HepG2 (cell line): ENCODE data around the gene LIPA. TPM values are rescaled to one million over a fixed set of nuclear protein-coding genes. Genes with fewer than 3 reads are reported as not detected.

Source experiments
- ATAC-seq: fragments of 200-7000 bp; cut with Tn5 transposase; 3 replicates; pipeline ENCODE4 v1.9.1; 2020; ENCODE audit warnings: mild to moderate bottlenecking, moderate library complexity
- BruUV-seq: library from RNA; stranded (reverse); fragments of 400-500 nt; replicated peaks from 2 replicates; lab custom pipeline; 2021; lab: Mats Ljungman, UMichigan
- CTCF ChIA-PET: fragments of 300-600 bp; formaldehyde crosslinking; extraction: SDS; loops from one replicate; lab custom pipeline; 2021; ENCODE audit warnings: low total read pairs, inconsistent platforms, low intra/inter-chr PET ratio; lab: Yijun Ruan, JAX
- POLR2A ChIA-PET: fragments of 350-600 bp; sonication (Branson Sonifier 250); formaldehyde crosslinking; loops from one replicate; lab custom pipeline; 2020; ENCODE audit warnings: antibody characterized with exemption, inconsistent platforms; lab: Yijun Ruan, JAX
- DNase-seq: peaks from one replicate; pipeline ENCODE4 v3.0.0-alpha.2; 2015; ENCODE audit warnings: low spot score
- FAIRE-seq: peaks from 3 replicates; lab custom pipeline; 2011; peaks lifted over from hg19 to GRCh38; lab: Jason Lieb, UNC
- H2AFZ ChIP-seq: one replicate; pipeline ENCODE4 v1.6.1; 2011; ENCODE audit warnings: low read length, inconsistent platforms
- H3K27ac ChIP-seq: fragments of 300-600 bp; 3 replicates; pipeline ENCODE4 v1.8.0; 2011; ENCODE audit warnings: mixed run types, mild to moderate bottlenecking, mixed read lengths, low read length, inconsistent platforms; ENCODE audit not compliant: insufficient read depth; ENCODE audit errors: extremely low read length
- H3K27me3 ChIP-seq, 2 experiments: fragments of 200-600 bp in 1 of 2; 2 replicates in 1 of 2; 3 replicates in 1 of 2; pipeline versions ENCODE4 v1.6.0 to v1.8.0; 2011; ENCODE audit warnings: low read length in 2 of 2, mild to moderate bottlenecking in 2 of 2, moderate library complexity in 2 of 2, inconsistent platforms in 1 of 2; ENCODE audit not compliant: insufficient read depth in 2 of 2, control insufficient read depth in 1 of 2
- H3K36me3 ChIP-seq, 2 experiments: fragments of 200-600 bp in 1 of 2; replicated peaks in 1 of 2; 2 replicates in 1 of 2; 3 replicates in 1 of 2; pipeline versions ENCODE4 v1.5.1 to v1.8.0; 2011; ENCODE audit warnings: low read length in 2 of 2, inconsistent platforms in 1 of 2; ENCODE audit not compliant: insufficient read depth in 2 of 2, control insufficient read depth in 1 of 2
- H3K4me1 ChIP-seq: 2 replicates; pipeline ENCODE4 v1.5.1; 2012; ENCODE audit warnings: low read length, inconsistent platforms; ENCODE audit not compliant: insufficient read depth
- H3K4me2 ChIP-seq: 2 replicates; pipeline ENCODE4 v1.6.0; 2011; ENCODE audit warnings: low read depth, low read length, inconsistent platforms
- H3K4me3 ChIP-seq, 3 experiments: fragments of 200-600 bp in 1 of 3; sonication (generic), shearing (Covaris generic) in 1 of 3; replicated peaks in 1 of 3; 2 replicates each; pipeline ENCODE4 v1.5.1; 2011 to 2016; ENCODE audit warnings: low read length in 3 of 3, inconsistent platforms in 2 of 3, low read depth in 2 of 3, mild to moderate bottlenecking in 2 of 3, control low read depth in 1 of 3, mixed read lengths in 1 of 3; ENCODE audit not compliant: insufficient read depth in 1 of 3
- H3K79me2 ChIP-seq: one replicate; pipeline ENCODE4 v1.6.1; 2011; ENCODE audit warnings: low read length, inconsistent platforms; ENCODE audit not compliant: insufficient read depth
- H3K9ac ChIP-seq: 2 replicates; pipeline ENCODE4 v1.6.0; 2011; ENCODE audit warnings: mild to moderate bottlenecking, low read depth, low read length, inconsistent platforms; ENCODE audit not compliant: insufficient read depth
- H3K9me3 ChIP-seq: 2 replicates; pipeline ENCODE4 v1.5.1; 2012; ENCODE audit warnings: mild to moderate bottlenecking, low read length
- H4K20me1 ChIP-seq: 2 replicates; pipeline ENCODE4 v1.6.0; 2011; ENCODE audit warnings: inconsistent platforms, mild to moderate bottlenecking, low read length, moderate library complexity; ENCODE audit not compliant: insufficient read depth
- ZNF230 ChIP-seq: sonication (generic); formaldehyde crosslinking; IDR thresholded peaks from 2 replicates; pipeline ENCODE4 v1.4.0; 2020; ENCODE audit warnings: mild to moderate bottlenecking, missing genetic modification reagents
- ZNF773 ChIP-seq: sonication (generic); formaldehyde crosslinking; IDR thresholded peaks from 2 replicates; pipeline ENCODE4 v1.4.0; 2020; ENCODE audit warnings: missing genetic modification reagents, borderline replicate concordance
- ZNF776 ChIP-seq: sonication (generic); formaldehyde crosslinking; IDR thresholded peaks from 2 replicates; pipeline ENCODE4 v1.4.0; 2020; ENCODE audit warnings: mild to moderate bottlenecking, missing genetic modification reagents
- WGBS: methylation state at CpG from one replicate; pipeline ENCODE4 v1.1.6; 2017; ENCODE audit warnings: low lambda C conversion rate; 5-methylcytosine and 5-hydroxymethylcytosine counted together
- in situ Hi-C: cut with HindIII; loops from 2 replicates; pipeline ENCODE4 v1.10.0; 2017; ENCODE audit warnings: low pct_unique_long_range_greater_than_20kb; ENCODE audit not compliant: extremely low pct_ligation_motif_present
- intact Hi-C: fragments of 100-400 bp; cut with micrococcal nuclease; formaldehyde crosslinking; loops from one replicate; pipeline ENCODE4 v1.10.0; 2022; ENCODE audit not compliant: unreplicated experiment
- polyA plus RNA-seq, 8 experiments: library from polyadenylated mRNA; depleted of rRNA in 3 of 8; stranded (reverse) in 7 of 8; unstranded in 1 of 8; fragments of >200 nt; fragmentation: Illumina TruSeq in 4 of 8; extraction: Trizol in 4 of 8; gene quantifications; 2 replicates each; pipeline versions ENCODE4 v1.2.1 to v1.2.3, GENCODE V29; 2011 to 2016; ENCODE audit warnings: low read depth in 4 of 8, missing spikeins in 1 of 8, mixed read lengths in 1 of 8; ENCODE audit not compliant: insufficient read depth in 1 of 8
- total RNA-seq, 5 experiments: library from RNA; depleted of rRNA; stranded (reverse); fragments of >200 nt; fragmentation: Illumina TruSeq; extraction: Trizol; gene quantifications; 2 replicates each; pipeline ENCODE4 v1.2.3, GENCODE V29; 2016; ENCODE audit warnings: low read depth in 1 of 5
- TF ChIP-seq, protein P1 (sequence below): sonication (generic); formaldehyde crosslinking; IDR thresholded peaks from 2 replicates; pipeline ENCODE4 v1.4.0; 2020; ENCODE audit warnings: mild to moderate bottlenecking, missing genetic modification reagents

The LIPA gene
- total and polyA plus RNA-seq, 2 of the 13 experiments (the other 11 are each of a cell fraction or from before 2014, with no cell fraction given): 57.1 to 79.5 TPM

DNA sequence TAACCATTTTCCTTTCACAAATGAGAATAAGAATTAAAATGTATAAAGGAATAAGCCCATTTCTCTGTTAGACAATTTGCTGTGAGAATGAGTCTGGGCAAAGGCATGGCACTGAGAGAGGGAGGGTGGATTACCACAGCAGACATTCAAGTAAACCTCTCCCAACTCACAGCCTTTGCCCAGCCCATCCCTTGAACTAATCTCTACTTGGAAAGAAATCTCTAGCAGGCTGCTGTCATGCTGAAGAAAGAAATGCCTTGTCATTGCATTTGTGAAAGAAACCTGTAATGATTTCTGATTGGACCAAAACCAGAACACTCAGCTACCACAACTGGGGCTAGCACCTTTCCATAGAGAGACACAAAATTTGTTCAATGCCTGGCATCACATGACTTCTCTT lies 83.7 kb downstream of the LIPA start:
- ChIA-PET CTCF (no interaction called here), POLR2A (no interaction called here)
- Histone ChIP-seq H3K9me3 (no peaks in the 10 kb centered on the region), H4K20me1 (no peaks in the 10 kb centered on the region), H3K79me2 (no peaks in the 10 kb centered on the region), H3K36me3 (no peaks in the 10 kb centered on the region), H3K4me2 (no peak overlapping the region), H3K4me1 (no peaks in the 10 kb centered on the region), H3K27me3 (no peaks in the 10 kb centered on the region), H3K4me3 (no peak overlapping the region), H2AFZ (no peak overlapping the region), H3K27ac (no peak overlapping the region), H3K9ac (no peak overlapping the region)
- no peak for ATAC-seq
- intact Hi-C loops (no loop called here), in situ Hi-C loops (no loop called here)
- no peak for TF ChIP-seq ZNF230 (CRISPR knock-in tag)
- no peak for TF ChIP-seq ZNF776 (CRISPR knock-in tag)
- no peak for FAIRE-seq
- DNase-seq: no peak
- BruUV-seq: no TSS peak

GRCh38 chr10:89165923-89166322 lies 85.7 kb downstream of the LIPA start:
- ChIA-PET POLR2A (no interaction called here), CTCF (no interaction called here)
- Histone ChIP-seq H3K9ac (no peak overlapping the region), H3K27me3 (no peaks in the 10 kb centered on the region), H3K4me3 (no peak overlapping the region), H4K20me1 (no peaks in the 10 kb centered on the region), H3K9me3 (no peaks in the 10 kb centered on the region), H3K36me3 (no peaks in the 10 kb centered on the region), H2AFZ (no peak overlapping the region), H3K79me2 (no peaks in the 10 kb centered on the region), H3K4me2 (no peak overlapping the region), H3K4me1 (no peaks in the 10 kb centered on the region), H3K27ac (no peak overlapping the region)
- ATAC-seq (no peak), DNase-seq (no peak), FAIRE-seq (no peak)
- no TSS peak for BruUV-seq
- WGBS: 28% methylated on average over 4 of the region's 4 CpGs
- TF ChIP-seq, protein P1, sequence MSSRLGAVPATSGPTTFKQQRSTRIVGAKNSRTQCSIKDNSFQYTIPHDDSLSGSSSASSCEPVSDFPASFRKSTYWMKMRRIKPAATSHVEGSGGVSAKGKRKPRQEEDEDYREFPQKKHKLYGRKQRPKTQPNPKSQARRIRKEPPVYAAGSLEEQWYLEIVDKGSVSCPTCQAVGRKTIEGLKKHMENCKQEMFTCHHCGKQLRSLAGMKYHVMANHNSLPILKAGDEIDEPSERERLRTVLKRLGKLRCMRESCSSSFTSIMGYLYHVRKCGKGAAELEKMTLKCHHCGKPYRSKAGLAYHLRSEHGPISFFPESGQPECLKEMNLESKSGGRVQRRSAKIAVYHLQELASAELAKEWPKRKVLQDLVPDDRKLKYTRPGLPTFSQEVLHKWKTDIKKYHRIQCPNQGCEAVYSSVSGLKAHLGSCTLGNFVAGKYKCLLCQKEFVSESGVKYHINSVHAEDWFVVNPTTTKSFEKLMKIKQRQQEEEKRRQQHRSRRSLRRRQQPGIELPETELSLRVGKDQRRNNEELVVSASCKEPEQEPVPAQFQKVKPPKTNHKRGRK: no peak
- TF ChIP-seq ZNF773 (CRISPR knock-in tag): no peak
- intact Hi-C loops (no loop called here), in situ Hi-C loops (no loop called here)
